ENCODE data around the gene RSPH1.

The RSPH1 gene

GRCh38 chr21:42493109-42494060 is 2.6 kb downstream of the RSPH1 start:
- H3K4me3 ChIP-seq (ENCODE audit: low read length), result no peak overlapping the region
- DNase-seq (ENCODE audit: low read depth, low spot score), result no peak

- DNase-seq (ENCODE audit: low read depth, low spot score), result no peak
These were observed 3.8 kb downstream of the RSPH1 start for GRCh38 chr21:42492201-42492600.

GRCh38 chr21:42491328-42491727 is 4.7 kb downstream of the RSPH1 start:
- DNase-seq (ENCODE audit: low read depth, low spot score), result no peak
- no peak overlapping the region for H3K4me3 ChIP-seq (ENCODE audit: low read length)

More at GRCh38 chr21:42492201-42492600, 3.8 kb downstream of the RSPH1 start:
- no peak overlapping the region for H3K4me3 ChIP-seq (ENCODE audit: low read length)

GRCh38 chr21:42490720-42491119 is 5.3 kb downstream of the RSPH1 start:
- DNase-seq (ENCODE audit: low read depth, low spot score), result no peak
- no peak overlapping the region for H3K4me3 ChIP-seq (ENCODE audit: low read length)

- DNase-seq (ENCODE audit: low read depth, low spot score), result no peak
- no peak overlapping the region for H3K4me3 ChIP-seq (ENCODE audit: low read length)
These were observed 6.0 kb downstream of the RSPH1 start for GRCh38 chr21:42489991-42490390.

- H3K4me3 ChIP-seq (ENCODE audit: low read length), result no peak overlapping the region
- no peak for DNase-seq (ENCODE audit: low read depth, low spot score)
These were observed 6.9 kb downstream of the RSPH1 start for GRCh38 chr21:42489006-42489563.

GRCh38 chr21:42486531-42486930 is 9.5 kb downstream of the RSPH1 start:
- H3K4me3 ChIP-seq (ENCODE audit: low read length), result no peak overlapping the region
- no peak for DNase-seq (ENCODE audit: low read depth, low spot score)

GRCh38 chr21:42486072-42486471 is 10.0 kb downstream of the RSPH1 start:
- DNase-seq (ENCODE audit: low read depth, low spot score), result no peak
- no peak overlapping the region for H3K4me3 ChIP-seq (ENCODE audit: low read length)

GRCh38 chr21:42484966-42485365 is 11.1 kb downstream of the RSPH1 start:
- no peak for DNase-seq (ENCODE audit: low read depth, low spot score)
- H3K4me3 ChIP-seq (ENCODE audit: low read length), result no peak overlapping the region

GRCh38 chr21:42481169-42481568 is 14.9 kb downstream of the RSPH1 start:
- DNase-seq (ENCODE audit: low read depth, low spot score), result no peak
- H3K4me3 ChIP-seq (ENCODE audit: low read length), result no peak overlapping the region

GRCh38 chr21:42480736-42481135 is 15.3 kb downstream of the RSPH1 start:
- DNase-seq (ENCODE audit: low read depth, low spot score), result no peak
- no peak overlapping the region for H3K4me3 ChIP-seq (ENCODE audit: low read length)

- DNase-seq (ENCODE audit: low read depth, low spot score), result no peak
These were observed 16.4 kb downstream of the RSPH1 start for GRCh38 chr21:42479582-42479981.

GRCh38 chr21:42478504-42478903 is 17.5 kb downstream of the RSPH1 start:
- no peak overlapping the region for H3K4me3 ChIP-seq (ENCODE audit: low read length)
- DNase-seq (ENCODE audit: low read depth, low spot score), result no peak

More at GRCh38 chr21:42479582-42479981, 16.4 kb downstream of the RSPH1 start:
- no peak overlapping the region for H3K4me3 ChIP-seq (ENCODE audit: low read length)

- DNase-seq (ENCODE audit: low read depth, low spot score), result no peak
- no peak overlapping the region for H3K4me3 ChIP-seq (ENCODE audit: low read length)
These were observed 19.4 kb downstream of the RSPH1 start for GRCh38 chr21:42476388-42477331.

- no peak for DNase-seq (ENCODE audit: low read depth, low spot score)
- H3K4me3 ChIP-seq (ENCODE audit: low read length), result no peak overlapping the region
These were observed 20.3 kb downstream of the RSPH1 start for GRCh38 chr21:42475526-42476387.

- no peak for DNase-seq (ENCODE audit: low read depth, low spot score)
- no peak overlapping the region for H3K4me3 ChIP-seq (ENCODE audit: low read length)
These were observed 21.0 kb downstream of the RSPH1 start for GRCh38 chr21:42475036-42475435.

GRCh38 chr21:42474043-42474831 is 21.8 kb downstream of the RSPH1 start:
- H3K4me3 ChIP-seq (ENCODE audit: low read length), result no peak overlapping the region
- DNase-seq (ENCODE audit: low read depth, low spot score), result no peak

GRCh38 chr21:42473498-42474042 is 22.5 kb downstream of the RSPH1 start:
- no peak for DNase-seq (ENCODE audit: low read depth, low spot score)
- H3K4me3 ChIP-seq (ENCODE audit: low read length), result no peak overlapping the region
